Measurements from ENCODE around the gene SCUBE2.

SCUBE2 gene

GRCh38 chr11:9039863-9040262, 51.5 kb downstream of the SCUBE2 start:
- DNase-seq (ENCODE audit: low read depth, low spot score) = no peak
- in situ Hi-C loops (cut with HindIII; ENCODE audit: low sequenced_read_pairs) = no loop called here
- TF ChIP-seq CTCF (IDR thresholded peaks at IDR 0.05; ENCODE audit: low read depth, low read length) = no peak
- H3K4me3 ChIP-seq (ENCODE audit: low read depth, low read length) = no peak overlapping the region

DNA sequence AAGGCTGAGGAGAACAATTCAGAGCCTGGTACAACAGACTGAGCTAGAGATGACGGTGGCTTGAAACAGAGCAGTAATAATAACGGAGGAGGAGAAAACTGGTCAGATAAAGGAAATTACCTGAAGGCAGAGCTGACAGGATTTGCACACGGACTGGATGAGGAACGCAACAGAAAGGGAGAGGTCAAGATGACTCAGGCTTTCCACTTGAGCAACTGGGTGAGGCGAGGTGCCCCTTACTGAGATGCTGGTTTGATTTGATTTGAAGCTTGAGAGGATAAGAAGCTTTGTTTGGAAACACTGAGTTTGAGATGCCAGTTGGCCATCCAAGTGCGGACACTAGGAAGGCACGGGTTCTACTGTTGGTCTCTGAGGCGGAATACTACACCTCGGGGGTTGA, 52.2 kb downstream of the SCUBE2 start:
- DNase-seq (ENCODE audit: low read depth, low spot score) = peak; percentile 9
- no peak for TF ChIP-seq CTCF (IDR thresholded peaks at IDR 0.05; ENCODE audit: low read depth, low read length)
- H3K4me3 ChIP-seq (ENCODE audit: low read depth, low read length) = no peak overlapping the region
- in situ Hi-C loops (cut with HindIII; ENCODE audit: low sequenced_read_pairs) = no loop called here

- DNase-seq (ENCODE audit: low read depth, low spot score) = no peak
- no peak for TF ChIP-seq CTCF (IDR thresholded peaks at IDR 0.05; ENCODE audit: low read depth, low read length)
- in situ Hi-C loops (cut with HindIII; ENCODE audit: low sequenced_read_pairs) = no loop called here
- H3K4me3 ChIP-seq (ENCODE audit: low read depth, low read length) = no peak overlapping the region
These were observed 52.9 kb downstream of the SCUBE2 start for GRCh38 chr11:9038541-9038940.

- in situ Hi-C loops (cut with HindIII; ENCODE audit: low sequenced_read_pairs) = no loop called here
- no peak for DNase-seq (ENCODE audit: low read depth, low spot score)
- no peak for TF ChIP-seq CTCF (IDR thresholded peaks at IDR 0.05; ENCODE audit: low read depth, low read length)
- no peak overlapping the region for H3K4me3 ChIP-seq (ENCODE audit: low read depth, low read length)
These were observed 53.4 kb downstream of the SCUBE2 start for GRCh38 chr11:9037963-9038362.

- in situ Hi-C loops (cut with HindIII; ENCODE audit: low sequenced_read_pairs) = no loop called here
- no peak for TF ChIP-seq CTCF (IDR thresholded peaks at IDR 0.05; ENCODE audit: low read depth, low read length)
- no peak for DNase-seq (ENCODE audit: low read depth, low spot score)
- H3K4me3 ChIP-seq (ENCODE audit: low read depth, low read length) = no peak overlapping the region
These were observed 54.2 kb downstream of the SCUBE2 start for GRCh38 chr11:9037046-9037780.

DNA sequence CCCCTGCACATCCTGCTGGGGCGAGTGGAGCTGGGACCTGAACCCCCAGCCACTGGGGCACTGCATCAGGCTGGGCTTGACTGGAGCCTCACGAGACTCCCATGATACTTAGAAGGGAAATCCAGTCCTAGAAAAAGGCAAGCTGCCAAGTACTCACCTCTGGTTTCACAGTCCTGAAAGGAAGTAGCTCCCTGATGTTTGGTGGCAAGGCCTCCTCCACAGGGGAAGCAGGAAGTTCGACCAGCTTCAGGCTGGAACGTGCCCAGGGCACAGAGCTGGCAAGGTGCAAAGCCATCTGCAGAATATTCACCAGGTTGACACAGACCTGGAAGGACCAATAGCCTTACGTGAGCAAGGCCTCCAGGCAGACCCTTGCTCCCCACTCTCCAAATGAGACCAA, 60.8 kb downstream of the SCUBE2 start:
- in situ Hi-C loops (cut with HindIII; ENCODE audit: low sequenced_read_pairs) = no loop called here

More for the DNA sequence above, 60.8 kb downstream of the SCUBE2 start:
- no peak for TF ChIP-seq CTCF (IDR thresholded peaks at IDR 0.05; ENCODE audit: low read depth, low read length)
- no peak for DNase-seq (ENCODE audit: low read depth, low spot score)
- H3K4me3 ChIP-seq (ENCODE audit: low read depth, low read length) = no peak overlapping the region

Data from astrocyte of the spinal cord (primary cell).